C4-2B (cell line): ENCODE data around the gene TMEM86B.

Experiments
- H3K27ac ChIP-seq: fragments of 450-650 bp; 2 replicates; pipeline ENCODE4 v1.5.1; 2017
- ZFX ChIP-seq: fragments of 450-650 bp; IDR thresholded peaks from 2 replicates; pipeline ENCODE4 v1.6.1; 2017
- TF ChIP-seq, protein P1 (sequence below): fragments of 450-650 bp; conservative IDR thresholded peaks from 2 replicates; pipeline ENCODE4 v1.5.1; 2017; ENCODE audit warnings: mild to moderate bottlenecking

The TMEM86B gene

DNA sequence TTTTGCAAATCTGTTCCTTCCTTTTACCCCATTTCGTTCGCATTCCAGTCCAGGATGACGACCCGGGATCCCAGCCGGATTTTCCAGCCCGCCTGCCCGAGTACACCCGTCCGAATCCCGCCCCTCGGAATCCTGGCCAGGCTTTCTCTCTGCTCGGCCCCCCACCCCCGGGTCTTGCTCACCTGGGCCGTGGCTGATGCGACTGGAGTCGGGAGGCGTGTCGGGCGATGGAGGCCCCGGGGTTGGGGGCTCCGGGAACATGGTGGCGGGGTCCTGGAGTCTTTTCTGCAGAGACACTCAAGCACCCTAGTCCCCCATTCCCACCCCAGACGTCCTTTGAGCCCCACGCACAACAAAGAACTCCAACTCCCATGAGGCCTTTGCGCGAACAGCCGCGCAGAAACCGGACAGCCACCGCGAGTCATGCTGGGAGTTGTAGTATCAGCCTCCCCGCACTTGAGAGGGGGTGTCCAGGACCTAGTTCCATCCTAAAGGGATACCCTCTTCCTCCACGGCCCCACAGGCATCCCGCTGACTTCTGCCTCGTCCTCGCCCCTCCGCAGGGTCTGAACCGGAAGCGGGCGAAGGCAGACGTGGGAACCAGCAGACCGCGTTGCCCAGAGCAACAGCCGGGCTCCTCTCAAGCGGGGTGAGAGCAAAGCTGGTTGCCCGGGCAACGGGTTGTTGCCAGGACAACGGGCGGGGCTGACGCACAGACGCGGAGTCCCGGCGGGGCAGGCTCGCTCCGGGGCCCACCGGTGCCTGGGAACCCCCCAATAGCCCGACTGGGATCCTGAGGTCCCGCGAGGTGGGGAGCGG is 49.6 kb downstream of the TMEM86B start:
- TF ChIP-seq, protein P1, sequence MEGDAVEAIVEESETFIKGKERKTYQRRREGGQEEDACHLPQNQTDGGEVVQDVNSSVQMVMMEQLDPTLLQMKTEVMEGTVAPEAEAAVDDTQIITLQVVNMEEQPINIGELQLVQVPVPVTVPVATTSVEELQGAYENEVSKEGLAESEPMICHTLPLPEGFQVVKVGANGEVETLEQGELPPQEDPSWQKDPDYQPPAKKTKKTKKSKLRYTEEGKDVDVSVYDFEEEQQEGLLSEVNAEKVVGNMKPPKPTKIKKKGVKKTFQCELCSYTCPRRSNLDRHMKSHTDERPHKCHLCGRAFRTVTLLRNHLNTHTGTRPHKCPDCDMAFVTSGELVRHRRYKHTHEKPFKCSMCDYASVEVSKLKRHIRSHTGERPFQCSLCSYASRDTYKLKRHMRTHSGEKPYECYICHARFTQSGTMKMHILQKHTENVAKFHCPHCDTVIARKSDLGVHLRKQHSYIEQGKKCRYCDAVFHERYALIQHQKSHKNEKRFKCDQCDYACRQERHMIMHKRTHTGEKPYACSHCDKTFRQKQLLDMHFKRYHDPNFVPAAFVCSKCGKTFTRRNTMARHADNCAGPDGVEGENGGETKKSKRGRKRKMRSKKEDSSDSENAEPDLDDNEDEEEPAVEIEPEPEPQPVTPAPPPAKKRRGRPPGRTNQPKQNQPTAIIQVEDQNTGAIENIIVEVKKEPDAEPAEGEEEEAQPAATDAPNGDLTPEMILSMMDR, result no peak
- no peak for TF ChIP-seq ZFX
- no peak overlapping the region for H3K27ac ChIP-seq
